ENCODE results near the gene PGP.
A peak's percentile ranks its signal among the peaks of the same experiment; 100 is the strongest.
"Not testable (repeated sequence)": the region's sequence is repeated elsewhere in the genome, so short reads cannot be mapped to it uniquely, and the experiment has no call there.

Gene PGP

DNA sequence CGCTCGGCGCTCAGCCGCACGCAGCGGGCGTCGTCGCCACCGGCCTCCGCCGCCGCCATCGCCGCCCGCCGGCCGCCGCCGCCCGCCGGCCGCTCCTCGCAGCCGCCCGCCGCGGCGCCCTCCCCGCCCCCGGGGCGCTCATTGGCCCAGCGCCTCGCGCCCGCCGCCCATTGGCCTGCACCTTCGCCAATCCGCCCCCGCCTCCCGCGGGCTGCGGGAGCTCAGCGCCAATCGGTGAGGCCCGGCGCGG lies at the start of gene PGP:
TSS of gene PGP (minus strand) at position 122 of the 250 bp plus-strand sequence. CDS start at position 59, 63 bp downstream.
- no peak for DNase-seq (ENCODE audit: low spot score)

GRCh38 chr16:2263026-2263425 lies 48.4 kb upstream of the PGP start:
- DNase-seq (ENCODE audit: low spot score): not testable (repeated sequence)

DNA sequence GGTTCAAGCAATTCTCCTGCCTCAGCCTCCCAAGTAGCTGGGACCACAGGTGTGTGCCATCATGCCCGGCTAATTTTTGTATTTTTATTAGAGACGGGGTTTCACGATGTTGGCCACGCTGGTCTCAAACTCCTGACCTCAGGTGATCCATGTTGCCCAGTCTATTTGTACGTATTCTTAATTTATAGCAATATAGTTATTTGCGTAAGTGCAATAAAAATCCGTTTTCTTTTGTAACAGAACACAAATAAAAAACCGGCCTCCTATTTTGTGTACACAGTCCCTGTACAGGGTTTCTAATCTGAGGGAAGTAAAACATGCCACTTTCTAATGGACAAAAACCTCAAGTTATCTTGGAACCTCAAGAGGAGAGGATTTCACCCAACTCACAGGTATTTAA lies 45.6 kb upstream of the PGP start:
- DNase-seq (ENCODE audit: low spot score): no peak

DNA sequence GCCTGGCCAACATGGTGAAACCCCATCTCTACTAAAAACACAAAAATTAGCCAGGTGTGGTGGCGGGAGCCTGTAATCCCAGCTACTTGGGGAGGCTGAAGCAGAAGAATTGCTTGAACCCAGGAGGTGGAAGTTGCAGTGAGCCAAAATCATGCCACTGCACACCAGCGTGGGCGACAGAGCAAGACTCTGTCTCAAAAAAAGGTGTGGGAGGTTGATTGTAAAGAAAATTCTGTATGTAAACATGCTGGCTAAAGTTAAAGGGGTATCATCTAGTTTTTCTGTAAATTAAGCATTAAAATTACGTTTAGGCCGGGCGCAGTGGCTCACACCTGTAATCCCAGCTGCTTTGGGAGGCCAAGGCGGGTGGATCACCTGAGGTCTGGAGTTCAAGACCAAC lies 43.9 kb upstream of the PGP start:
- DNase-seq (ENCODE audit: low spot score): not testable (repeated sequence)

DNA sequence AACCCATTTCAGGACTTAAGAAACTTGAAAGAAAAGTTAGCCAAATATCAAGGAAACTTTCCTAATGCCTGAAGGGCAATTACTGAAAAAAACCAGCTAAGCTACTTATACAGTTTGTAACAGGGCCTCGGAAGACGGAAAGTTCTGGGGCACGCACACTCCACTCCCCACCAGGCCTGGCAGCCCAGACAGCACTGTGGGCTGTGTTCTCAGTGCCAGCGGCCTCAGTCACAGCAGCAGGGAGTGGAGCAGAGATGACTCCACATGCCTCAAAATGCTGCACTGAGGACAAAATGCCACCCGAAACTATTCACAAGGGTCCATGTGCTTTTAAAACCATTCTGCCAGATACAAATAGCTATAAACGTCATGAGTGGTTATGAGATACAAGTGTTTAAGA lies 43.1 kb upstream of the PGP start:
- no peak for DNase-seq (ENCODE audit: low spot score)

- no peak for DNase-seq (ENCODE audit: low spot score)
Measured at GRCh38 chr16:2256531-2257140, 42.0 kb upstream of the PGP start.

DNA sequence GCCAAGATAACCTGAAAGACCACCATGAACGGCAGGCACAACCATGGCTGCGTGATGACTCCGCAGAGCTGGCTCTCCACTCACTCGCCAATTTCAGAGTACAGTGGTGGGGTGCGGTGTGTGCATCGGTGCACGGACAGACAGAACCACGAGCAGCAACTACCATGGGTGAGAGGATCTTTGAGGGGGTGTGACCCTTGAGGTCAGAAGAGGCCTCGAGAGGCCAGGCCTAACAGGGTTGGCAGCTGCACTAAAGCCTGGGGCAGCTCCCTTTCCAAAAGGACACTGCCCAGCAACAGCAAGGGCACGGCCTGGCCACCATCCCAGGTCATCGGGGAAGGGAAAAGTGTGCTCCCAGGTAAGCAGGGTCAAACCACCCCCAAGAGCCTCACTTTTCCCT lies 38.7 kb upstream of the PGP start:
- no peak for DNase-seq (ENCODE audit: low spot score)

GRCh38 chr16:2252806-2253148 lies 38.1 kb upstream of the PGP start:
- DNase-seq (ENCODE audit: low spot score): no peak

- peak; percentile 89 for DNase-seq (ENCODE audit: low spot score)
Measured at GRCh38 chr16:2251296-2252111, 36.9 kb upstream of the PGP start, which contains the start of gene ECI1. Gene ECI1, minus strand, starts transcription at chr16:2251587. Its CDS starts 21 bp downstream, at chr16:2251566.

- DNase-seq (ENCODE audit: low spot score): peak; percentile 37
Measured at GRCh38 chr16:2250652-2251295, 36.1 kb upstream of the PGP start.

GRCh38 chr16:2246301-2246885 lies 31.8 kb upstream of the PGP start:
- no peak for DNase-seq (ENCODE audit: low spot score)

DNA sequence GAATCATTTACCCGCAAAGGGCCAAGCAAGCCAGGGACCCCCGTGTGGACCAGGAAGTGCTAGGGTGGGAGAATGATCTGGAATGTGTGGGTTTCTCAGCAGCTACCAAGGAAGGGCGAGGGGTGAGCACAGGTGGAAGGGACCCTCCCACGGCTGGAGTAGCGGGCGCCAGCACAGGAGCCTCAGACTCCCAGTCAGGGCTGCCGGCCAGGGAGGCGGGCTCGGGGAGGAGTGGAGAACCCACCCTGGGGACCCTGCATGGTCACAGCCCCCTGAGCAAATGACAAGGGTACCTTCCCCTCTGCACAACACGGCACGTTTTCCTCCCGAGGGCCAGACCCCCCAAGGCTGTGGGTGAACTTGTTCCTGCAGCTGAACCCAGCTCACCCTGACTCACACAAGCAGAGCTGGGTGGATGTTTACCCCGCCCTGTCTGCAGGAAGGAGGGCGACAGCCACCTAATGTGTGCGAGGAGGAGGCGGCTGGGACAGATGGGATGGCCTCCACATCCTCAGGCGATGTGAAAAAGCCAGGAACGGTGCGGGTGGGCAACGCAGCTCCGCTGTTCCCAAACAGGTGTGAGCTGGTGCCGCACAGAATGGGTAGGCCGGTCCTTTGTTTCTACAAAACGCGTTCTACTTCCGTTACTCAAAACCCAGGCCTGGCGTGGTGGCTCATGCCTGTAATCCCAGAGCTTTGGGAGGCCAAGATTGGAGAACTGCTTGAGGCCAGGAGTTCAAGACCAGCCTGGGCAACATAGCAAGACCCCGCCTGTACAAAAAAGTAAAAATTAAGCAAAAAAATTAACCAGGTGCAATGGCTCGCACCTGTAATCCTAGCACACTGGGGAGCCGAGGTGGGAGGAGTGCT lies 30.5 kb upstream of the PGP start:
- no peak for DNase-seq (ENCODE audit: low spot score)

GRCh38 chr16:2244301-2244700 lies 29.7 kb upstream of the PGP start:
- no peak for DNase-seq (ENCODE audit: low spot score)

DNA sequence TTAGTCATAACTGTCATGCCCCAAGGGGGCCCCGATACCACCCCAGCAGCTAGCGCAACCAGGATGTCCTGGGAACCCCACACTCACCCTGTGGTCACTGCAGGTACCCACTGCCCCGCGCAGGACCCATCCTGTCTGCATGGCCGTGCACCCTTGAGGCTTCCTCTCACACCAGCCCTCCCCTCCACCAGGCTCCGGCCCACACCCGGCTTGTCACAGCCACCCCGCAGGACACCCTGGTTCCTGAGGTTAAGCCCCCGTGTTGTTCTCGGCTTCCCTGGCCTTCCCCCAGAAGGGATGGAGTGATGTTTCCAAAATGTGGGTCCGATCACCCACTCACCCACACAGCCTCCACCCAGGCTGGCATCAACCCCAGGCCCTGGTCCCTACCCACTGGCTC lies 29.1 kb upstream of the PGP start:
- DNase-seq (ENCODE audit: low spot score): no peak

GRCh38 chr16:2243031-2243528 lies 28.4 kb upstream of the PGP start:
- no peak for DNase-seq (ENCODE audit: low spot score)

GRCh38 chr16:2242598-2242997 lies 28.0 kb upstream of the PGP start:
- DNase-seq (ENCODE audit: low spot score): no peak

DNA sequence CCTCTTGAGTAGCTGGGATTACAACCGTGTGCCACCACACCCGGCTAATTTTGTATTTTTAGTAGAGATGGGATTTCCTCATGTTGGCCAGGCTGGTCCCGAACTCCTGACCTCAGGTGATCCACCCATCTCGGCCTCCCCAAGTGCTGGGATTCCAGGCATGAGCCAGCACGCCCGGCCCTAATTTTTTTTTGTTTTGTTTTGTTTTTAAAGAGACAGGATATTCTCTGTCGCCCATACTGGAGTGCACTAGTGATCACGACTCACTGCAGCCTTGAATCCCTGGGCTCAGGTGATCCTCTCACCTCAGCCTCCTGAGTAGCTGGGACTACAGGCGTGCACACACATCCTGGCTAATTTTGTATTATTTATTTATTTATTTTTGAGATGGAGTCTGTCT lies 25.7 kb upstream of the PGP start:
- not testable (repeated sequence) for DNase-seq (ENCODE audit: low spot score)

GRCh38 chr16:2238838-2239675 lies 24.4 kb upstream of the PGP start:
- no peak for DNase-seq (ENCODE audit: low spot score)

DNA sequence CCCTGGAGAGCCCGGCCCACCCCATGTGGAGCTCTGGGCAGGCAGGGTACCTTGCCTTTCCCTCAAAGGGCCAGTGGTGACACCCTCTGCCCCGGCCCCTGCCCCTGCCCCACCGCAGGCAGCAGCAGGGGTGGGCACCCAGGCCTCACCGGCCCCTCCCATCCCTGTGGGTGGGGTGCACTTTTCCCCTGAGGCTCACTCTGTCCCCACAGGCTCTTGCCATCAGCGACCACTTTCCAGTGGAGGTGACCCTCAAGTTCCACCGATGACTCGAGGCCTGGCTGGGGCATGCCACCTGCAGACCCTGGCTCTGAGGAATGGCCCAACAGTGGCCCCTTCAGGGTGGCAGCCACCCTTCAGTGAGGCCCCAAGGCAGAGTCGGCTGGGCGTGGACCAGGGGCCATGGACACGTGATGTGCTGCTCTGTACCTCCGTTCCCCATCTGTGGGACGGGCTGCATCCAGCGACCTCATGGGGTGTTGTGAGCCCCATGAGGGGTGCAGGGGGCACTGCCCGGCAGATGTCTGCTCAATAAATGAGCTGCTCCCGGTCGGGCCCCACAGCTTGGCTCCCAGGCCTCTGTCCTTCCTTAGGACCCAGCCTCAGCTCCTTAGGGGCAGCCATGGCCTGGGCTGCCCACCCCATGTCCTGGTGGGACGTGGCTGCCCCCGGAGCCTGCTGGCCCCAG lies 23.7 kb upstream of the PGP start:
- DNase-seq (ENCODE audit: low spot score): no peak

DNA sequence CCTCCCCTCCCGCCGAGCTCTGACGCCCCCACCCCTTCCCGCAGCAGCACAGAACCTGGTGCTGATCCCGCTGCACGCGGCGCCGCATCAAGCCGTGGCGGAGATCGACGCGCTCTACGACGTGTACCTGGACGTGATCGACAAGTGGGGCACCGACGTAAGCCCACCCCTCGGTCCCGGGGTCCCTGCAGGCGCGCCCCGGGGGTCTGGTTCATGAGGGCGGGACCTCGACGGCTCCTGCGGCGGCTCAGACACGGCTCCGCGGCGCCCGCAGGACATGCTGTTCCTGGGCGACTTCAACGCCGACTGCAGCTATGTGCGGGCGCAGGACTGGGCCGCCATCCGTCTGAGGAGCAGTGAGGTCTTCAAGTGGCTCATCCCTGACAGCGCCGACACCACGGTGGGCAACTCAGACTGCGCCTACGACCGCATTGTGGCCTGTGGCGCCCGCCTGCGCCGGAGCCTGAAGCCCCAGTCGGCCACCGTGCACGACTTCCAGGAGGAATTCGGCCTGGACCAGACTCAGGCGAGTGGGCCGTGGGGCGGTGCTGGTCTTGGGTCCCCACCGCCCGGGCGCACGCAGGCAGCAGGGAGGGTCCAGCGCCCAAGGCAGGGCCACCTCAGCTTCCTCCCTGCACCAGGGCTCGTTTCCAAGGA lies 23.0 kb upstream of the PGP start:
- DNase-seq (ENCODE audit: low spot score): no peak

Measured in hematopoietic multipotent progenitor cell treated with erythropoietin and hydrocortisone succinate and interleukin-3 and kit ligand, for 17 days (in vitro differentiated cells).